Measurements from ENCODE around the gene ARHGAP25. TPM values are rescaled to one million over a fixed set of nuclear protein-coding genes. Genes with fewer than 3 reads are reported as not detected.

ARHGAP25 gene
- total and polyA plus RNA-seq, 2 of the 4 experiments (the other 2 are of a cell fraction) = 0.29 to 0.36 TPM

DNA sequence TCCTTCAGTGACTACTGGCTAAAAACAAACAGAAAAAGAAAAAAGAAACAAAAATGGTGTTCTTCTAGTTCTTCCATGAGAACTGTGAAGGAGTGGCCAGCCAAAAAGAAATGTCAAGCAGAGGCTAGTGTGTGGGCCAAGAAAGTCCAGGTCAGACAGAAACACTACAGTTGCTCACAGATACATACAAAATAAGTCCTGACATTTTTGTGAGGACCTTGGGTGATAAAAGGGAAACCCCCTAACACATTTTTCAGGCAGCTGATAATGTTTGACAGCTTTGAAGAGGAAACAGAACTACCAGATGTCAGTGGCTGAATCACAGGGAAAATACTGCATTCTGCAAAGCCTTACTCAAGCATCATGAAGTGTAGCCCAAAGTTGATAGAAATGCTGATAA, 28.1 kb downstream of the ARHGAP25 start:
- dilution Hi-C loops (cut with HindIII; ENCODE audit: low sequenced_read_pairs, unreplicated experiment) = no loop called here
- POLR2A ChIA-PET (ENCODE audit: unreplicated experiment) = no interaction called here
- H3K4me3 ChIP-seq (ENCODE audit: insufficient read depth, low read depth, low read length) = no peak overlapping the region

More for the DNA sequence above, 28.1 kb downstream of the ARHGAP25 start:
- ATAC-seq (ENCODE audit: low read depth) = no peak
- Histone ChIP-seq H3K18ac (ENCODE audit: low read depth, low read length) (peak overlapping the region; percentile 65; the same call in 1 of the 2 replicates), H4K5ac (ENCODE audit: low read depth, low read length) (peak overlapping the region; percentile 60; the same call in 1 of the 2 replicates), H3K79me1 (ENCODE audit: low read depth in 1 of 2, low read length in 2 of 2) (no peaks in the 10 kb centered on the region), H2BK15ac (ENCODE audit: low read depth, low read length) (peak overlapping the region; percentile 10; the same call in 1 of the 3 replicates), H2AK5ac (ENCODE audit: low read depth, low read length) (no peak overlapping the region), H3K23ac (ENCODE audit: low read depth, low read length) (no peak overlapping the region), H3K4ac (ENCODE audit: low read depth, low read length) (peak overlapping the region; percentile 19; the same call in 1 of the 2 replicates), H3K9me3 (ENCODE audit: control insufficient read depth, insufficient read depth, low read length) (no peaks in the 10 kb centered on the region), H4K8ac (ENCODE audit: low read depth in 2 of 2, low read length in 2 of 2) (no peak overlapping the region), H2BK5ac (ENCODE audit: low read depth, low read length, poor library complexity, severe bottlenecking) (peak overlapping the region; percentile 5), H2BK120ac (ENCODE audit: low read depth, low read length) (peak overlapping the region; percentile 59; the same call in 1 of the 2 replicates), H3K36me3 (ENCODE audit: control insufficient read depth, insufficient read depth, low read length) (no peaks in the 10 kb centered on the region), H4K20me1 (ENCODE audit: insufficient read depth, low read length) (no peaks in the 10 kb centered on the region), H3K4me2 (ENCODE audit: low read depth, low read length) (no peak overlapping the region), H2AK9ac (replicated peaks; ENCODE audit: low read depth, low read length, poor library complexity) (no peak overlapping the region), H3K14ac (replicated peaks; ENCODE audit: low read depth, low read length) (no peak overlapping the region; the same call in 1 of the 2 replicates), H3K9me1 (ENCODE audit: insufficient read depth, low read length) (peaks cover 9% of the 10 kb centered on the region), H3K27me3 (ENCODE audit: control insufficient read depth, insufficient read depth, low read length) (no peaks in the 10 kb centered on the region), H3K4me1 (ENCODE audit: control insufficient read depth, insufficient read depth, low read length) (peaks cover 22% of the 10 kb centered on the region), H3K56ac (ENCODE audit: extremely low read depth, insufficient read depth, low read length) (no peak overlapping the region), H2BK20ac (ENCODE audit: low read depth, low read length) (peak overlapping the region; percentile 13), H4K91ac (ENCODE audit: insufficient read depth, low read depth, low read length) (no peak overlapping the region), H3K9ac (ENCODE audit: low read depth, low read length) (no peak overlapping the region), H2AFZ (replicated peaks; ENCODE audit: low read length, poor library complexity) (no peak overlapping the region), H3K27ac (ENCODE audit: insufficient read depth, low read length) (peak overlapping the region; percentile 33; the same call in 1 of the 2 replicates)
- intact Hi-C loops (cut with micrococcal nuclease) (no loop called here), in situ Hi-C loops (cut with MboI; ENCODE audit: low sequenced_read_pairs) (no loop called here)
- peak; percentile 79 for DNase-seq
- CTCF ChIA-PET = interaction anchor here (1.4 kb wide), 1 partner anchor 11 kb away, joined by 5 read pairs; no protein-coding TSS in a partner anchor
- TF ChIP-seq CEBPB (IDR thresholded peaks at IDR 0.05; ENCODE audit: low read depth, low read length) (no peak), RCOR1 (IDR thresholded peaks at IDR 0.05; ENCODE audit: insufficient replicate concordance, low read length) (no peak), SMC3 (IDR thresholded peaks at IDR 0.05; ENCODE audit: low read depth, low read length) (no peak), BHLHE40 (IDR thresholded peaks at IDR 0.05; ENCODE audit: low read depth, low read length) (no peak), RFX5 (IDR thresholded peaks at IDR 0.05; ENCODE audit: low read depth, low read length) (no peak), POLR2A (IDR thresholded peaks at IDR 0.05; ENCODE audit: low read depth, low read length) (no peak), NFE2L2 (IDR thresholded peaks at IDR 0.05; ENCODE audit: low read depth, low read length) (no peak), RAD21 (IDR thresholded peaks at IDR 0.05; ENCODE audit: low read length) (no peak)
- TF ChIP-seq, protein P1, sequence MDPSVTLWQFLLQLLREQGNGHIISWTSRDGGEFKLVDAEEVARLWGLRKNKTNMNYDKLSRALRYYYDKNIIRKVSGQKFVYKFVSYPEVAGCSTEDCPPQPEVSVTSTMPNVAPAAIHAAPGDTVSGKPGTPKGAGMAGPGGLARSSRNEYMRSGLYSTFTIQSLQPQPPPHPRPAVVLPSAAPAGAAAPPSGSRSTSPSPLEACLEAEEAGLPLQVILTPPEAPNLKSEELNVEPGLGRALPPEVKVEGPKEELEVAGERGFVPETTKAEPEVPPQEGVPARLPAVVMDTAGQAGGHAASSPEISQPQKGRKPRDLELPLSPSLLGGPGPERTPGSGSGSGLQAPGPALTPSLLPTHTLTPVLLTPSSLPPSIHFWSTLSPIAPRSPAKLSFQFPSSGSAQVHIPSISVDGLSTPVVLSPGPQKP (IDR thresholded peaks at IDR 0.05; ENCODE audit: borderline replicate concordance, low read depth, low read length) = no peak
- BruUV-seq (replicated peaks) = no TSS peak
